K562 (cell line): Measurements from ENCODE around the gene HK1. TPM values are rescaled to one million over a fixed set of nuclear protein-coding genes. Genes with fewer than 3 reads are reported as not detected.
A peak's percentile ranks its signal among the peaks of the same experiment; 100 is the strongest.

Experiments used
- CBX1 ChIP-seq: sonication (generic); IDR thresholded peaks from 2 replicates; pipeline ENCODE4 v1.6.1; 2016; ENCODE audit warnings: antibody characterized with exemption, low read depth, mild to moderate bottlenecking
- CREB3 ChIP-seq: fragments of 450-650 bp; conservative IDR thresholded peaks from 2 replicates; pipeline ENCODE4 v1.6.1; 2016; ENCODE audit warnings: missing genetic modification characterization, low read depth, mild to moderate bottlenecking, missing compliant biosample characterization, moderate library complexity
- ETV1 ChIP-seq: fragments of 450-650 bp; conservative IDR thresholded peaks from 2 replicates; pipeline ENCODE4 v1.6.1; 2016; ENCODE audit warnings: missing genetic modification characterization, control low read depth, low read depth, missing compliant biosample characterization
- HMGXB4 ChIP-seq: sonication (generic); formaldehyde crosslinking; IDR thresholded peaks from 2 replicates; pipeline ENCODE4 v1.8.1; 2023; ENCODE audit warnings: mild to moderate bottlenecking, missing genetic modification reagents
- JUNB ChIP-seq: fragments of 450-650 bp; formaldehyde crosslinking; conservative IDR thresholded peaks from 2 replicates; pipeline ENCODE4 v1.4.0; 2020; ENCODE audit warnings: mild to moderate bottlenecking
- MXI1 ChIP-seq: IDR thresholded peaks from 2 replicates; pipeline ENCODE4 v1.6.1; 2011; ENCODE audit warnings: low read depth, mild to moderate bottlenecking, improper control_type of control experiment, low read length
- RBFOX2 ChIP-seq: fragments of 200-400 bp; formaldehyde crosslinking; IDR thresholded peaks from 2 replicates; pipeline ENCODE4 v1.6.1; 2017; ENCODE audit warnings: low read depth, mild to moderate bottlenecking, low read length, moderate library complexity
- REST ChIP-seq, 2 experiments: fragments of 450-650 bp; formaldehyde crosslinking in 1 of 2; IDR thresholded peaks; 2 replicates each; pipeline versions ENCODE4 v1.4.0 to v1.6.1; 2014 to 2020; ENCODE audit warnings: mild to moderate bottlenecking in 2 of 2, borderline replicate concordance in 1 of 2, low read depth in 1 of 2
- SRSF1 ChIP-seq: fragments of 200-400 bp; formaldehyde crosslinking; IDR thresholded peaks from 2 replicates; pipeline ENCODE4 v1.6.1; 2017; ENCODE audit warnings: mild to moderate bottlenecking, low read depth, low read length, moderate library complexity
- SRSF3 ChIP-seq: fragments of 200-400 bp; formaldehyde crosslinking; IDR thresholded peaks from 2 replicates; pipeline ENCODE4 v1.6.1; 2016; ENCODE audit warnings: mild to moderate bottlenecking, low read length, moderate library complexity; ENCODE audit not compliant: insufficient read depth
- THRAP3 ChIP-seq: fragments of 450-650 bp; IDR thresholded peaks from 2 replicates; pipeline ENCODE4 v1.6.1; 2016; ENCODE audit warnings: mild to moderate bottlenecking, inconsistent platforms, borderline replicate concordance
- ZNF639 ChIP-seq, 2 experiments: fragments of 200-800 bp in 1 of 2; sonication (Bioruptor generic) in 1 of 2; sonication (generic) in 1 of 2; formaldehyde crosslinking in 1 of 2; IDR thresholded peaks in 1 of 2; conservative IDR thresholded peaks in 1 of 2; 2 replicates each; pipeline versions ENCODE4 v1.5.0 to v1.6.1; 2016 to 2020; ENCODE audit warnings: missing compliant biosample characterization in 1 of 2, missing genetic modification characterization in 1 of 2, missing genetic modification reagents in 1 of 2
- polyA plus RNA-seq, 8 experiments: library from polyadenylated mRNA; depleted of rRNA in 4 of 8; stranded (reverse) in 5 of 8; unstranded in 3 of 8; fragments of >200 nt; fragmentation: Nextera tagmentation in 2 of 8; fragmentation: Illumina TruSeq in 1 of 8; extraction: Ambion mirVana in 2 of 8; extraction: Trizol in 1 of 8; gene quantifications; 2 replicates each; pipeline versions ENCODE4 v1.2.1 to v1.2.3, GENCODE V29; 2011 to 2014; ENCODE audit warnings: inconsistent platforms in 1 of 8, missing spikeins in 1 of 8
- total RNA-seq, 7 experiments: library from RNA; depleted of rRNA in 6 of 7; stranded (reverse); fragments of >200 nt in 6 of 7; fragmentation: Illumina TruSeq in 2 of 7; extraction: Trizol in 2 of 7; gene quantifications; 2 replicates each; pipeline versions ENCODE4 v1.2.1 to v1.2.3, GENCODE V29; 2011 to 2021; ENCODE audit warnings: low replicate concordance in 1 of 7

HK1 gene
- total and polyA plus RNA-seq, 9 of the 15 experiments (the other 6 are each of a cell fraction or from before 2014, with no cell fraction given): 29.2 to 444 (median 193) TPM

- TF ChIP-seq ETV1 (tag): peak; percentile 36; the same call in 1 of the 2 replicates
- TF ChIP-seq CBX1: 0 out of 2 replicates have a peak, but pooled peaks have one; percentile 16
- peak in 1 of 2 experiments; percentile 84; a peak in 2 of 4 replicates for TF ChIP-seq ZNF639 (CRISPR knock-in tag; conservative IDR thresholded peaks at IDR 0.05 in 1 of 2, IDR thresholded peaks at IDR 0.05 in 1 of 2)
- TF ChIP-seq THRAP3: no peak
- TF ChIP-seq REST (IDR thresholded peaks at IDR 0.05; ENCODE audit: borderline replicate concordance): no peak; the same call in 1 of the 2 replicates
- TF ChIP-seq REST (CRISPR knock-in tag; IDR thresholded peaks at IDR 0.05; ENCODE audit: low read depth): peak; percentile 42
- 0 out of 2 replicates have a peak, but pooled peaks have one; percentile 20 for TF ChIP-seq MXI1
- TF ChIP-seq CREB3 (tag): no peak
- TF ChIP-seq SRSF1: 0 out of 2 replicates have a peak, but pooled peaks have one; percentile 56
- TF ChIP-seq JUNB (CRISPR knock-in tag): 0 out of 2 replicates have a peak, but pooled peaks have one; percentile 10
- TF ChIP-seq RBFOX2: peak; percentile 64
- 0 out of 2 replicates have a peak, but pooled peaks have one; percentile 29 for TF ChIP-seq SRSF3
- peak; percentile 56; the same call in 1 of the 2 replicates for TF ChIP-seq HMGXB4 (CRISPR knock-in tag)
These were observed 40.8 kb downstream of the HK1 start (continued) for GRCh38 chr10:69318867-69319727.
